Measurements from ENCODE around the gene TSPAN18. TPM values are rescaled to one million over a fixed set of nuclear protein-coding genes. Genes with fewer than 3 reads are reported as not detected.

TSPAN18 gene
- total and polyA plus RNA-seq, 2 of the 8 experiments (the other 6 are each of a cell fraction or from before 2014, with no cell fraction given): 5.2 to 10.2 TPM

DNA sequence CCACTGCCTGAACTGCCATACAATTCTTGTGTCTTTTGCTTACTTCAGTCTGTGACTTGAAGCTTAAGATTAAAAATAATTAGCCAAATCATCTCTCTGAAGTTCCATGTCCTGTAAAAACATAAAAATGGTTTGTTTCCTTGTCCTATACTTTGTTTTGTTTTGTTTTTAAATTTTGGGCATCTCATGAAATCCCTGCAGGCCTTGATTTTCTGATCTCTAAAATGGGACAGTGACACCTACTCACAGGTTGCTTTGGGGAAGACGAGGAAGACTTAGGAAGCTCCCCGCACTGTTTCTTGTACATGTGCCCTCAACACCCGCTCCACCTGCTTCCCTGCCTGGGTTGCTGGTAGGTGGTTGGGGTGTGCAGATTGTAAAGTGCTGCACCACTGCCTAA, 38.9 kb downstream of the TSPAN18 start:
- H3K56ac ChIP-seq (replicated peaks; ENCODE audit: insufficient read length, low read depth, low read length): no peak overlapping the region
- no peak overlapping the region for H2AK5ac ChIP-seq (ENCODE audit: low read depth, low read length)
- no peak overlapping the region for H3K9ac ChIP-seq (replicated peaks in 1 of 4; ENCODE audit: extremely low read depth in 1 of 4, low read depth in 3 of 4, low read length in 3 of 4)
- H3K4me3 ChIP-seq (ENCODE audit: extremely low read depth in 1 of 4, insufficient read depth in 2 of 4, low read depth in 3 of 4, low read length in 4 of 4): no peak overlapping the region
- no peak overlapping the region for H4K91ac ChIP-seq (replicated peaks; ENCODE audit: insufficient read length, low read length)
- no peaks in the 10 kb centered on the region for H3K9me3 ChIP-seq (ENCODE audit: insufficient read depth in 2 of 2, low read depth in 1 of 2, low read length in 1 of 2)
- H3K18ac ChIP-seq (ENCODE audit: extremely low read depth, low read length): no peak overlapping the region
- H3K79me2 ChIP-seq (ENCODE audit: control insufficient read depth in 1 of 2, insufficient read depth in 2 of 2, low read length in 2 of 2): no peaks in the 10 kb centered on the region
- no peaks in the 10 kb centered on the region for H3K79me1 ChIP-seq (ENCODE audit: low read depth, low read length)
- H3K27ac ChIP-seq (ENCODE audit: low read depth, low read length): no peak overlapping the region
- H4K20me1 ChIP-seq (replicated peaks in 1 of 2; ENCODE audit: control insufficient read depth in 1 of 2, insufficient read depth in 2 of 2, low read length in 2 of 2): peaks cover 0 to 2% of the 10 kb centered on the region in 2 experiments
- no peak overlapping the region for H2BK5ac ChIP-seq (ENCODE audit: low read depth, low read length)
- no peak overlapping the region for H2BK12ac ChIP-seq (ENCODE audit: low read depth, low read length)
- ChIA-PET CTCF (ENCODE audit: partially characterized antibody) (interaction anchor here (0.8 to 10.1 kb wide), 10 partner anchors 10 to 145 kb away, joined by 3 to 132 read pairs (median 4); no protein-coding TSS in a partner anchor), POLR2A (ENCODE audit: partially characterized antibody) (no interaction called here)
- DNase-seq (ENCODE audit: low read depth in 1 of 2, low spot score in 2 of 2) (no peak), FAIRE-seq (no peak)
- no peak overlapping the region for H3K4ac ChIP-seq (replicated peaks; ENCODE audit: insufficient read length, low read depth, low read length)
- no peak overlapping the region for H2BK20ac ChIP-seq (ENCODE audit: low read length)
- no peak overlapping the region for H3K14ac ChIP-seq (ENCODE audit: insufficient read length)
- no peak overlapping the region for H4K8ac ChIP-seq (ENCODE audit: extremely low read depth, insufficient read depth, low read length)
- no peak overlapping the region for H2BK120ac ChIP-seq (replicated peaks; ENCODE audit: low read depth, low read length)
- H4K5ac ChIP-seq (ENCODE audit: insufficient read length, low read depth, low read length): no peak overlapping the region
- peaks cover 7 to 21% (median 10%) of the 10 kb centered on the region in 4 experiments for H3K4me1 ChIP-seq (replicated peaks in 1 of 4; ENCODE audit: control insufficient read depth in 3 of 4, insufficient read depth in 4 of 4, low read length in 3 of 4)
- TF ChIP-seq RAD21 (IDR thresholded peaks at IDR 0.05 in 1 of 2, conservative IDR thresholded peaks at IDR 0.05 in 1 of 2; ENCODE audit: low read depth in 2 of 2, low read length in 2 of 2) (no peak), TBP (IDR thresholded peaks at IDR 0.05; ENCODE audit: low read depth, low read length) (no peak), POLR2A (IDR thresholded peaks at IDR 0.05; ENCODE audit: control extremely low read depth in 1 of 2, low read depth in 2 of 2, low read length in 2 of 2) (no peak), BCL11A (IDR thresholded peaks at IDR 0.05; ENCODE audit: low read depth in 2 of 2, low read length in 2 of 2) (no peak), HDAC2 (IDR thresholded peaks at IDR 0.05; ENCODE audit: borderline replicate concordance in 1 of 2, low read depth in 2 of 2, low read length in 2 of 2) (no peak), BACH1 (IDR thresholded peaks at IDR 0.05; ENCODE audit: low read length) (no peak), CBX5 (IDR thresholded peaks at IDR 0.05; ENCODE audit: low read depth, low read length) (no peak), HDAC6 (IDR thresholded peaks at IDR 0.05; ENCODE audit: low read depth, low read length) (no peak), SIN3A (conservative IDR thresholded peaks at IDR 0.05 in 1 of 2, IDR thresholded peaks at IDR 0.05 in 1 of 2; ENCODE audit: low read depth in 1 of 2, low read length in 2 of 2) (no peak), CREB1 (IDR thresholded peaks at IDR 0.05) (no peak), SIRT6 (IDR thresholded peaks at IDR 0.05; ENCODE audit: low read length) (no peak)
- H3K4me2 ChIP-seq (ENCODE audit: insufficient read depth in 1 of 2, low read depth in 2 of 2, low read length in 2 of 2): no peak overlapping the region
- peaks cover 0 to 9% (median 1%) of the 10 kb centered on the region in 4 experiments; a peak in 3 of 7 replicates for H3K27me3 ChIP-seq (replicated peaks in 1 of 4; ENCODE audit: control insufficient read depth in 3 of 4, extremely low read depth in 1 of 4, insufficient read depth in 3 of 4, low read length in 3 of 4)
- 86% methylated on average over 3 of the region's 3 CpGs; no CpG with 5 or more reads in 1 of the 2 experiments for WGBS, 2 experiments (ENCODE audit: extremely low coverage in 1 of 2, insufficient coverage in 1 of 2, insufficient read length in 1 of 2, insufficient replicate concordance in 2 of 2, low coverage in 1 of 2, low lambda C conversion rate in 2 of 2, missing lambda C conversion rate in 1 of 2)
- H3K23ac ChIP-seq (ENCODE audit: insufficient read length): no peak overlapping the region
- H2AFZ ChIP-seq (ENCODE audit: low read length): no peak overlapping the region
- H3K23me2 ChIP-seq (ENCODE audit: low read depth, low read length): no peaks in the 10 kb centered on the region
- no peak overlapping the region for H2BK15ac ChIP-seq (ENCODE audit: low read length)
- no peaks in the 10 kb centered on the region for H3K36me3 ChIP-seq (ENCODE audit: control insufficient read depth in 2 of 4, insufficient read depth in 4 of 4, low read length in 3 of 4)
